A549 treated with CpdA at 1 μM for 4 hours (cell line): ENCODE results near the gene RIC8B. TPM values are rescaled to one million over a fixed set of nuclear protein-coding genes. Genes with fewer than 3 reads are reported as not detected.

Experiments
- total RNA-seq: library from RNA; stranded (reverse); fragments of 200-300 nt; extraction: Qiagen RNA extraction; gene quantifications from 5 replicates; pipeline ENCODE4 v1.2.3, GENCODE V29; 2022; ENCODE audit warnings: low read depth

Gene RIC8B, protein sequence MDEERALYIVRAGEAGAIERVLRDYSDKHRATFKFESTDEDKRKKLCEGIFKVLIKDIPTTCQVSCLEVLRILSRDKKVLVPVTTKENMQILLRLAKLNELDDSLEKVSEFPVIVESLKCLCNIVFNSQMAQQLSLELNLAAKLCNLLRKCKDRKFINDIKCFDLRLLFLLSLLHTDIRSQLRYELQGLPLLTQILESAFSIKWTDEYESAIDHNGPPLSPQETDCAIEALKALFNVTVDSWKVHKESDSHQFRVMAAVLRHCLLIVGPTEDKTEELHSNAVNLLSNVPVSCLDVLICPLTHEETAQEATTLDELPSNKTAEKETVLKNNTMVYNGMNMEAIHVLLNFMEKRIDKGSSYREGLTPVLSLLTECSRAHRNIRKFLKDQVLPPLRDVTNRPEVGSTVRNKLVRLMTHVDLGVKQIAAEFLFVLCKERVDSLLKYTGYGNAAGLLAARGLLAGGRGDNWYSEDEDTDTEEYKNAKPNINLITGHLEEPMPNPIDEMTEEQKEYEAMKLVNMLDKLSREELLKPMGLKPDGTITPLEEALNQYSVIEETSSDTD
- 9.4 to 12.9 TPM (median 9.8 TPM) in 5 replicates for total RNA-seq

DNA sequence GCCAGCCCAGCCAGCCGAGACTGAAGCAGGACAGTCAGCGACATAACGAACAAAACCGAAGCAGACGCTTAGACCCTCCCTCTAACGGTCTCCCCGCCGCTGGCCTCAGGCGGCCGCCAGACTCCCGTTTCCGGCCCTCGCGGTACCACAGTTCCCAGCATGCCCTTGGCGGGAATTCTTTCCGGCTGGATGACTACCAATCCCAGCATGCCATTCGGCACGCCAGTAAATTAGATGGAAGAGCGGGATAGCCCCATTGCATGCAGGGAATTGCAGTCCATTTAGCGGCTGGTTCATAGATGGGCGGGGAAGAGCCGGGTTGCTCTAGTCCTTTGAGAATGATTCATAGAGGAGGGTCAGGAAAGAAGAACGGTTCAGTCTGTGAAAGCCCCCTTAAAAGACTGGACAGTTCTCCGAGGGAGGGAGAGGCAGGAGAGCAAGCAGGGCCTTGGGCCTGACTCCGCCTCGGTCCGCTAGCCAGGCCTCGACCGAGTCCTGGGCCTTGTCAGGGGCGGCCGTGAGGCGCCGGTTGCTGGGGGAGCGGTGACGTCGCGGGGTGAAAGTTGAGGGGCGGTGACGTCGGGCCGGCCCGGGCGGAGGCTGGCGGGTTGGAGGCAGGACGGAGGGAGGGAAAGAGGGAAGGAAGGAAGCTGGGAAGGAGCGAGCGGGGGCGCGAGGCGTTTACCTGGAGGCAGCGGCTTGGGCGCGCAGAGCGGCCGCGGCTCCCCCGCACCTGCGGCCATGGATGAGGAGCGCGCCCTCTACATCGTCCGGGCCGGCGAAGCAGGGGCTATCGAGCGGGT is at the start of gene RIC8B:
TSS of gene RIC8B (plus strand) at position 678 of the 803 bp plus-strand sequence. CDS start at position 742, 64 bp downstream.

Other genes with a start within 250 kb of the RIC8B start
- not detected in 5 replicates for gene RFX4, start 191.7 kb upstream of the RIC8B start, total RNA-seq
- gene TMEM263, start 181.2 kb downstream of the RIC8B start, total RNA-seq = 27.9 to 34.2 TPM (median 31.8 TPM) in 5 replicates
- gene MTERF2, start 212.5 kb downstream of the RIC8B start, total RNA-seq = 4.5 to 6.3 TPM (median 4.9 TPM) in 5 replicates